Prostate gland (tissue), 2 donors: Measurements from ENCODE around the gene TCF7L1.

Experiments
- CTCF ChIP-seq, 4 experiments: fragments of 200-600 bp in 2 of 4; fragments of 450-650 bp in 2 of 4; sonication (generic) in 2 of 4; IDR thresholded peaks; 1 replicate in 3 of 4; 2 replicates in 1 of 4; pipeline ENCODE4 v1.5.1; 2016 to 2019; ENCODE audit warnings: antibody characterized with exemption in 4 of 4, mild to moderate bottlenecking in 2 of 4, moderate library complexity in 2 of 4
- POLR2AphosphoS5 ChIP-seq: sonication (generic); formaldehyde crosslinking; IDR thresholded peaks from one replicate; pipeline ENCODE4 v1.6.1; 2017; ENCODE audit warnings: antibody characterized with exemption

DNA sequence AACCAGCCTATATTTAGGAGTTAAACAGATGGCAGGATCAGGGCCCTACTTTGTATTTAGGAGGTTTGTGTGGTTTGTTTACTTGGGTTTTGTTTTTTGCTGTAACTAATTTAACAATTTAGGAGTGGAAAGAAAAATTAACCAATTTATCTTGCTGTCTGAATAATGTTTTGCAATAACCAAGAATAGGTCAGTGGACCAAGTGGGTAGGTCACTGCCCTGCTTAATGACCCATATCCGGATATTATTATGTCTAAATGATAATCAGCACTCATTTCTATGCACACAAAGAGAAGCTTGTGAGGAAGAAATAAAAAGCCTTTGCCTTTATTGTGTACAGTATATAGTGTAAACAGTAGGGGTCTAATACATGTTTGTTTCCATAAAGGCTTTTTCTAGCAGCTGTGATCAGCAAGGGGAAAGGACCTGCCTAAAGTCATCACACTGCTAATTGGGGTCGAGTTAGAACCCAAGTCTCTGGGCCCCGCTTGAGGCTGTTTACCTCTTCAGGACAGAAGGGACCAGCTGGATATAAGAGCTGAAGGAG, 118.0 kb downstream of the TCF7L1 start:
- TF ChIP-seq CTCF (IDR thresholded peaks at IDR 0.05) (no peak), POLR2AphosphoS5 (no peak)
